ENCODE measurements around the gene PCAT7.

DNA sequence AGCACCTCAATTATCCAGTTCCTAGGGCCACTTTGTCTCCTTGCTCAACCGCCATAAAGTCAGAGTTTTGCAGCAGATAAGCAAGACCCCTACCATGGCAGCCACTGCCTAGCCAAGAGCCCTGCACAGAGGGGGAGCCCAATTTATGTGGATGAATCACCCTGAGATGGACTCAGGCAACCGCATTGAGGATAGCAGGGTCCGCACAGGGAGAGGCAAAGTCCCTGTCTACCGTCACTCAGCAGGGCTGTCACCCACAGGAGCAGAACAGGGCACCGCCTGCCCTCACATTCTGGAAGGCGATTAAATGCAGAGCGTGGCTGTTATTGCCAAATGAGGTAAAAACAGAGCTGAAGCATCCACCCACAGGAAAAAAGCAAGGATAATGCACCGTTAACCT lies 37.0 kb downstream of the PCAT7 start:
- TF ChIP-seq EP300 (IDR thresholded peaks at IDR 0.05), result no peak
- TF ChIP-seq, protein P1, sequence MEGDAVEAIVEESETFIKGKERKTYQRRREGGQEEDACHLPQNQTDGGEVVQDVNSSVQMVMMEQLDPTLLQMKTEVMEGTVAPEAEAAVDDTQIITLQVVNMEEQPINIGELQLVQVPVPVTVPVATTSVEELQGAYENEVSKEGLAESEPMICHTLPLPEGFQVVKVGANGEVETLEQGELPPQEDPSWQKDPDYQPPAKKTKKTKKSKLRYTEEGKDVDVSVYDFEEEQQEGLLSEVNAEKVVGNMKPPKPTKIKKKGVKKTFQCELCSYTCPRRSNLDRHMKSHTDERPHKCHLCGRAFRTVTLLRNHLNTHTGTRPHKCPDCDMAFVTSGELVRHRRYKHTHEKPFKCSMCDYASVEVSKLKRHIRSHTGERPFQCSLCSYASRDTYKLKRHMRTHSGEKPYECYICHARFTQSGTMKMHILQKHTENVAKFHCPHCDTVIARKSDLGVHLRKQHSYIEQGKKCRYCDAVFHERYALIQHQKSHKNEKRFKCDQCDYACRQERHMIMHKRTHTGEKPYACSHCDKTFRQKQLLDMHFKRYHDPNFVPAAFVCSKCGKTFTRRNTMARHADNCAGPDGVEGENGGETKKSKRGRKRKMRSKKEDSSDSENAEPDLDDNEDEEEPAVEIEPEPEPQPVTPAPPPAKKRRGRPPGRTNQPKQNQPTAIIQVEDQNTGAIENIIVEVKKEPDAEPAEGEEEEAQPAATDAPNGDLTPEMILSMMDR (IDR thresholded peaks at IDR 0.05), result no peak
